T-helper 9 cell (primary cell): ENCODE data around the gene AGAP1.
"Not testable (repeated sequence)": the region's sequence is repeated elsewhere in the genome, so short reads cannot be mapped to it uniquely, and the experiment has no call there.

Experiments
- DNase-seq: peaks from one replicate; pipeline ENCODE4 v3.0.0-alpha.2; 2020

Gene AGAP1

GRCh38 chr2:236089271-236090026, 595.6 kb downstream of the AGAP1 start:
- DNase-seq = no peak

GRCh38 chr2:236090027-236090382, 596.2 kb downstream of the AGAP1 start:
- DNase-seq = no peak

GRCh38 chr2:236090826-236091225, 597.0 kb downstream of the AGAP1 start:
- DNase-seq = not testable (repeated sequence)

DNA sequence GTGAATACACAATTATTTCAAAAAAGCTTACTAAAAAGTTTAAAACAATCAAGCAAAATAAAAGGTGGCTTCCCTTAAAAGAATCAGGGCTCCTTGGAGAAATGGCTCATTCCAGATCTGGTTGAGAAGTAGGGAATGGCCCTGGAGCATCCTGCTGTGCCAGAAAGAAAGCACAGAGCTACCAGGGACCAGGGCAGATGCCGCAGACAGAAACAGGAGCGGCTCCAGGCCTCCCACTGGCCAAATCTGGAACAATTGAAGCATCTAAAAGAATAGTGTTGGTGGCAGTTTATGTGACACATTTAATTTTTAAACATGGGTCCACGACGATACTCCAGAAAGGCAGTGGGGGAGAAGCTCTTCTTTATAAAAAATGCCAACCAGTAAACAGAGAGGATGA, 598.9 kb downstream of the AGAP1 start:
- DNase-seq = no peak

DNA sequence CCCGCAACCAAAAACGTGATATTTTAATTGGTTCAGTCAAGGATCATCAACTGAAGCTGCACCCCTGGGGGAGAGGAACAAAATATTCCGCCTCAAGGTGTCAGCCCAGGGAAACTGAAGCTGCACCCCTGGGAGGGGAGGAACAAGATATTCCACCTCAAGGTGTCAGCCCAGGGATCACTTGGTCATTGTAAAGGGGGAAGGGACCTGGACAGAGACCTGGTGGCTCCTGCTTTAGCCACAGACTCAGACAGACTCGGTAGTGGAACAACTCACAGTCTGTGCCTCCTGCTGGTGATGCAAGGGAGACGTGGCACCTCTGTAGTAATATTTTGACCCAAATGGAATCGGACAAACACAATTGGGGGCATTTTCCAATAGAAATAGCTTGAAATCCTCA, 599.3 kb downstream of the AGAP1 start:
- no peak for DNase-seq

GRCh38 chr2:236095504-236095903, 601.7 kb downstream of the AGAP1 start:
- no peak for DNase-seq

GRCh38 chr2:236101311-236101950, 607.6 kb downstream of the AGAP1 start:
- no peak for DNase-seq

DNA sequence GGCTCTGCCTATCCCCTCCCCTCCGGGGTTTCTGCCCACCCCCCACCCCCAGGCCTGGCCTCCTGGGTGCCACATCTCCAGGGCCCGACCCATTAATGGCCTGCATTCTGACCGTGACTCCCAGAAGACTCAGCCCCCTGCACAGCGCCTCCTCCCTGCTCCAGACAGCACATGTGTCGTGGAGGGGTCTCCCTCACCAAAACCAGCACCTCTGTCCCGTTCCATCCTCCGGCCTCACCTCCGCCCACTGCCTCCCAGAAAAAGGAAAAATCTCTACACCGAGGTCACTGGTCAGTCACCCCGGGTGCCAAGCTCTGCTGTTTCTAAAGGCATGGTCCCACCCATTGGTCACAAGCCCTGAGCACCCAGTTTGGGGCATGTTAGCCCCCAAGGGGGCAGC, 609.1 kb downstream of the AGAP1 start:
- DNase-seq = no peak

- no peak for DNase-seq
Measured at GRCh38 chr2:236103981-236104380, 610.1 kb downstream of the AGAP1 start.

- no peak for DNase-seq
Measured at GRCh38 chr2:236105955-236106607, 612.2 kb downstream of the AGAP1 start.

GRCh38 chr2:236106761-236107160, 612.9 kb downstream of the AGAP1 start:
- no peak for DNase-seq

DNA sequence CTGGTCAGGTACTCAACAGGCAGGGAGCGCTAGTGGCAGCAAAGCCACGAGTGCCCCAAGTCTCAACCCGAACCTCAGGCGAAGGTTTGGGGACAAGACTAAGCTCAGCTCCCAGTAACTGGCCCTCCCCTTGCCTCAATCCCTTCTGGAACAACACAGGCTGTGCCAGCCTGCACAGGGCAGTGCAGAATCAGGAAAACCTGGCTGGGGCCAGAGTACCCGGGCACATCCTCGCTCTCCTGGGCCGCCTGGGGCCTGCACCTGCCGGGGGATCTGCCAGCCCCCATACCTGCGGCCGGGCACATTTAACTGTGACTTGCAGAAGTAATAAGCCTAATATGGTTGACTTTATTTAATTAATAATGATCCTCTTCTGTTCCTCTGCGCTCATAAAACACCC, 613.7 kb downstream of the AGAP1 start:
- no peak for DNase-seq

- no peak for DNase-seq
Measured at GRCh38 chr2:236107942-236108625, 614.2 kb downstream of the AGAP1 start.

DNA sequence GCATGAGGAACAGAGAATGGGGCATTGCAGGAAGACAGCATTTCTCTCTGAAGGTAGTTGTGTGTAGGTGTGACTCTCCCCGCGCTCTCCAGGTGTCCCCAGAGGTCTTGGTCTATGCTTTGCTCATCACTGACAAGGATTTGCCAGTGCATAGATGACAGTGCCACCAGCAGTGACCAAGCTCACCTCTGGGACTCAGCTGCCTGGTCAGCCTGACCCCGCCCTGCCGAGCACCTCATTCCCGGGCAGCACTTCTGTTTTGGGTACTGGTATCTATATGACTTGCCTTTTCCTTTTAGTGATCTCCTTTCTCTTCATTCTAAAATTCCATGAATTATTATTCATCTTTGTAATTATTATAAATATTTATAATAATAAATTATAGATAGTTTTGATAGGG, 615.2 kb downstream of the AGAP1 start:
- DNase-seq = no peak

DNA sequence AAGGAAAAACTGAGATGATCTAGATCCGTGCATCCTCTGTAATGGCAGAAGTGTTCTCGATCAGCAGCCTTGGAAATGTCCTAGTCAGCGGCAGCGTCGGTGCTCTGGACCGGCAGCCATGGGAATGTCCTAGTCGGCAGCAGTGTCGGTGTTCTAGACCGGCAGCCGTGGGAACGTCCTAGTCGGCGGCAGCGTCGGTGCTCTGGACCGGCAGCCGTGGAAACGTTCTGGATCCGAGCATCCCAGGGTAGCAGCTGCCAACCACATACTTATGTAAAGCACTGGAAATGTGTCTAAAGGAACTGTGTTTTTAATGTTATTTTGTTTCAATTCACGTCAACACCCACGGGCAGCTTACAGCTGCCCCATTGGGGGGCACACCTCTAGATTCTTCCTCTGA, 615.6 kb downstream of the AGAP1 start:
- no peak for DNase-seq

DNA sequence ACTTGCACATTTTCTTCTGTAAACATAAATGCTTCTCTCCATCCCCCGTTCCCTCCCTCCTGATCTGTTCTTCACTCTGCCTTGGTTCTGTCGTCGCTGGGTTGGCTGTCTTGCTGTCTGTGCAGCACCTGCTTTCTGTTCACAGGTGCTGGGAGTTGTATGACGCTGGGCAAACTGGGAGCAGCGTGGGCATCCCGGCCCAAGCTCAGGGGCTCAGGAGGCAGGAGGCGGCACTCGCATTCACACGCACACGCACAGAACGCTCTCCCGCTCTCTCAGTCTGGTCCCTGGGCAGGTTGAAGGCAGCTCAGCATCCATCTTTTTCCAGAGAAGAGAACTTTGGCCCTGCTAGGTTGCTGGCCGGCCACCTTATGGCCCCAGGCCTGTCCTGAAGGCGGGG, 618.6 kb downstream of the AGAP1 start:
- DNase-seq = no peak

- no peak for DNase-seq
Measured at GRCh38 chr2:236113425-236113824, 619.6 kb downstream of the AGAP1 start.

DNA sequence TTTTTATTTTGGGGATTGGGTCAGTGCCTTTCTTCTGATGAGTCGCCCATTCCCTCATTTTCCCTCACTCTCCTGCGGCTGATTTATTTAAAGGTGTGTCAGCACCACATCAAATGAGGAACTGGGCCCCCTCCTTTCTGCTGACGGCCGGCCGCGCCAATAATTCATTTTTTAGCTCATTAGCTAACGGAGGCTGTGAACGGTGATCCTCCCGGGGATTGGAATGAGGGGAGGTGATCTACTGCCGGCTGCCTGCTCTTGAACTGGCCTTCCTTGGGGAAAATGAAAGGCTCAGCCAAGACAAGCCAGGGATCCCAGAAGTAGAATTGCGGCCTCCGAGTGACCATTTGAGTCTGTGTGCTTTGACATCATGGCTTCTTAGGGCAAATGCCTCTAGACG, 620.1 kb downstream of the AGAP1 start:
- no peak for DNase-seq

GRCh38 chr2:236114959-236115358, 621.1 kb downstream of the AGAP1 start:
- no peak for DNase-seq

GRCh38 chr2:236117401-236117800, 623.6 kb downstream of the AGAP1 start:
- DNase-seq = no peak

DNA sequence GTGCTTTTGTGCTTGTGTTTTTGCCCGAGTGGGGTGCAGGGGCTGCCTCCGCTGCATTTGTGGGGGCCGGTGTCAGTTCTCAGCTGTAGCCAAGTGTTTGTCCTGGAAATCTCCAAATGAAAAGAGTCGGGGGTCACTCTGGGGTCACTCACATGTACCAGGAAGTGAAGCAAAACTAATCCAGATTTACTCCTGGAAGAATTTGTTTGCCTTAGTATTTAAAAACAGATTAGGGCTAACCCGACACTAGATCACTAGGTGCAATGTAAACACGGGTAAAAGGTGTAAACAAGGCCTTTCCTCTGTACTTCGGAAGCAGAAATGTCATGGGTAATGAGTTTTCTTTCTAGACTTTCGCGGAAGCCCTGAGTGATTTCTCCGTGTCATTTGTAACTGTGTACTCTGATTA, 624.0 kb downstream of the AGAP1 start:
- DNase-seq = no peak

DNA sequence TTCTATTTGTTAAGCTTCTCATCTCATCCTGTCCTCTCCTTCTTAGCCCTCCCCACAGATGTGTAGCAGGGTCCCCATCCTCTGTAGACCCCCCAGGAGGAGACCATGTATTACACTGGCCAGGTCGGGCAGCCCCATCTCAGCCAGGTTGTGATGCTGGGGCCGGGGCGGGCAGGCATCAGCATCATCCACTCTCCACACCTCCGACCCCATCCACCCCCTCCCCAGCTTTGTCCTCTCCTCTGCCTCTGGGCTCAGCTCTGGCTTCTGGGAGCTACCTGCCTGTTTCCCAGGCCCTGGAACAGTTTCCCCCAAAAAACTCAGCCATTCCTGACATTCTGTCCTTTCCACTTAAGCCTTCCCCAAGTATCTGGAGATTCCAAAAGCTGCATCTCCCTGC, 625.2 kb downstream of the AGAP1 start:
- DNase-seq = no peak

DNA sequence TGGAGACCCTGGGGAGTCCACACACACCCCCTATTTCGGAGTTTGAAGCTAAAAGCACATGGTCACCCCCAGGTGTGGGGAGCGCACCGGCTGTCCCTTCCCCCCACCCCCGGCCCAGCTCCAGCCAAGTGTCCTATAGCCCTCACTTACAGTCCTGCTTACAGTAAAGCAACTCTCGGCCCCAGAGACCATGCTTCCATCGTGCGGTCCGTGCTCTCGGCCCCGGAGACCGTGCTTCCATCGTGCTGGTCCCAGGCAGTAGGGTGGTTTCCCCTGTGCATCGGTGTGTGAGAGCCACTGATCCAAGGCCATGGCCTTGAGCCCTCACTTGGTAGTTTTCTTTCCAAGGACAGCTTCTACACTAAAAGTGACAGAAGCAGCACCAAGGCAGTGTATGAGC, 625.6 kb downstream of the AGAP1 start:
- DNase-seq = no peak

DNA sequence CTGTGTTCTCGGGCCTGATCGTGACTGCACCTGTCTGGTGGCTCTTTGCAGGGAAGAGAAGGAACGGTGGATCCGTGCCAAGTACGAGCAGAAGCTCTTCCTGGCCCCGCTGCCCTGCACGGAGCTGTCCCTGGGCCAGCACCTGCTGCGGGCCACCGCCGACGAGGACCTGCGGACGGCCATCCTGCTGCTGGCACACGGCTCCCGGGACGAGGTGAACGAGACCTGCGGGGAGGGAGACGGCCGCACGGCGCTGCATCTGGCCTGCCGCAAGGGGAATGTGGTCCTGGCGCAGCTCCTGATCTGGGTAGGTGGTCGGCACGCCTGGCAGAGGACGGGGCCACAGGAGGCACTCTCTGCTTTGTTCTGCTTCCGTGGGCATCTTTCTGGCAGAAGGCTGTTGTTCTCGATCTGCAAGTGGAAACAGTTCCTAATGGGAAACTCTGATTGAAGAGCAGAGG, 626.3 kb downstream of the AGAP1 start:
- DNase-seq = no peak
